NB4 (cell line): ENCODE results near the gene SIRT6.

Experiments used
- DNase-seq: peaks from one replicate; pipeline ENCODE4 v3.0.0; 2010; ENCODE audit warnings: low read depth
- H3K4me3 ChIP-seq: one replicate; pipeline ENCODE4 v1.5.1; 2011; ENCODE audit warnings: mild to moderate bottlenecking, low read depth, low read length, moderate library complexity
- MYC ChIP-seq: IDR thresholded peaks from 2 replicates; pipeline ENCODE4 v1.6.1; 2011; ENCODE audit warnings: low read depth, low read length
- POLR2A ChIP-seq: IDR thresholded peaks from 2 replicates; pipeline ENCODE4 v1.6.1; 2011; ENCODE audit warnings: mild to moderate bottlenecking; ENCODE audit not compliant: insufficient read length; ENCODE audit errors: extremely low read depth
- TF ChIP-seq, protein P1 (sequence below): IDR thresholded peaks from 2 replicates; pipeline ENCODE4 v1.6.1; 2011; ENCODE audit warnings: low read depth, low read length
- TF ChIP-seq, protein P2 (sequence below): IDR thresholded peaks from one replicate; pipeline ENCODE4 v1.5.1; 2012; ENCODE audit warnings: low read depth, low read length

SIRT6 gene

GRCh38 chr19:4215807-4216206 is 33.4 kb upstream of the SIRT6 start:
- no peak overlapping the region for H3K4me3 ChIP-seq
- DNase-seq = no peak
- no peak for TF ChIP-seq MYC
- TF ChIP-seq, protein P1, sequence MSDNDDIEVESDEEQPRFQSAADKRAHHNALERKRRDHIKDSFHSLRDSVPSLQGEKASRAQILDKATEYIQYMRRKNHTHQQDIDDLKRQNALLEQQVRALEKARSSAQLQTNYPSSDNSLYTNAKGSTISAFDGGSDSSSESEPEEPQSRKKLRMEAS = no peak
- TF ChIP-seq, protein P2, sequence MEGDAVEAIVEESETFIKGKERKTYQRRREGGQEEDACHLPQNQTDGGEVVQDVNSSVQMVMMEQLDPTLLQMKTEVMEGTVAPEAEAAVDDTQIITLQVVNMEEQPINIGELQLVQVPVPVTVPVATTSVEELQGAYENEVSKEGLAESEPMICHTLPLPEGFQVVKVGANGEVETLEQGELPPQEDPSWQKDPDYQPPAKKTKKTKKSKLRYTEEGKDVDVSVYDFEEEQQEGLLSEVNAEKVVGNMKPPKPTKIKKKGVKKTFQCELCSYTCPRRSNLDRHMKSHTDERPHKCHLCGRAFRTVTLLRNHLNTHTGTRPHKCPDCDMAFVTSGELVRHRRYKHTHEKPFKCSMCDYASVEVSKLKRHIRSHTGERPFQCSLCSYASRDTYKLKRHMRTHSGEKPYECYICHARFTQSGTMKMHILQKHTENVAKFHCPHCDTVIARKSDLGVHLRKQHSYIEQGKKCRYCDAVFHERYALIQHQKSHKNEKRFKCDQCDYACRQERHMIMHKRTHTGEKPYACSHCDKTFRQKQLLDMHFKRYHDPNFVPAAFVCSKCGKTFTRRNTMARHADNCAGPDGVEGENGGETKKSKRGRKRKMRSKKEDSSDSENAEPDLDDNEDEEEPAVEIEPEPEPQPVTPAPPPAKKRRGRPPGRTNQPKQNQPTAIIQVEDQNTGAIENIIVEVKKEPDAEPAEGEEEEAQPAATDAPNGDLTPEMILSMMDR = no peak
- TF ChIP-seq POLR2A = no peak

DNA sequence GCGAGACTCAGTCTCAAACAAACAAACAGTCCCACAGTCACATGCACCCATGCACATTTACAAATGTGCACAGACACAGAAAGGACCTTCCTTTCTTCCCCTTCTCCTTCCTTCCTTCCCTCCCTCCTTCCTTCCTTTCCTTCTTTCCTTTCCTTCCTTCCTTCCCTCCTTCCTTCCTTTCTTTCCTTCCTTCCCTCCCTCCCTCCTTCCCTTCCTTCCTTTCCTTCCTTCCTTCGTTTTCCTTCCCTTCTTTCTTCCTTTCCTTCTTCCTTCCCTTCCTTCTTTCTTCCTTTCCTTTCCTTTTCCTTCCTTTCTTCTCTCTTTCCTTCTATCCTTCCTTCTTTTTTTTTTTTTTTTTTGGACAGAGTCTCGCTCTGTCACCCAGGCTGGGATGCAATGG is 30.8 kb upstream of the SIRT6 start:
- DNase-seq = no peak
- no peak overlapping the region for H3K4me3 ChIP-seq
- TF ChIP-seq, protein P1 = no peak
- TF ChIP-seq POLR2A = no peak
- no peak for TF ChIP-seq MYC
- TF ChIP-seq, protein P2 = no peak

DNA sequence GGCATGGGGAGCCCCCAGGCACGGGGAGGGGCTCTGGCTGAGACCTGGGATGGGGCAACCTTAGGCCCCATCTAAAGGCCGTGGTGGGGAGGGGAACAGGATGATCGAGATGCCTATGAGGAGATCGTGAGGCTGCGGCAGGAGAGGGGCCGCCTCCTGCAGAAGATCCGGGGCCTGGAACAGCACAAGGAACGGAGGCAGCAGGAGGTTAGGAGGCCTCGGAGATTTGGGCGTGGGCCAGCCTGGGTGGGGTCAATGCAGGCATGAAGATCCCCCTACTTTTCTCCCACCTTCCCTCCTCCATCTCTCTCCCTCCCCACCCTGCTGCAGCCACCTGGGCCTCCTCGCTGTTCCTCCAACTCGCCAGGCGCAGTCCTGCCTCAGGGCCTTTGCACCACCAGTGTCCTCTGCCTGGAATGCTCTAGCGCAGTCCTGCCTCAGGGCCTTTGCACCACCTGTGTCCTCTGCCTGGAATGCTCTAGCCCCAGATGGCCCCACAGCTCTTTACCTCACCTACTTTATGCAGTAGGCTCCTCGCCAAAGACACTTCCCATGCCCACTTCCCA is 27.9 kb upstream of the SIRT6 start:
- TF ChIP-seq MYC = no peak
- no peak overlapping the region for H3K4me3 ChIP-seq
- DNase-seq = no peak

DNA sequence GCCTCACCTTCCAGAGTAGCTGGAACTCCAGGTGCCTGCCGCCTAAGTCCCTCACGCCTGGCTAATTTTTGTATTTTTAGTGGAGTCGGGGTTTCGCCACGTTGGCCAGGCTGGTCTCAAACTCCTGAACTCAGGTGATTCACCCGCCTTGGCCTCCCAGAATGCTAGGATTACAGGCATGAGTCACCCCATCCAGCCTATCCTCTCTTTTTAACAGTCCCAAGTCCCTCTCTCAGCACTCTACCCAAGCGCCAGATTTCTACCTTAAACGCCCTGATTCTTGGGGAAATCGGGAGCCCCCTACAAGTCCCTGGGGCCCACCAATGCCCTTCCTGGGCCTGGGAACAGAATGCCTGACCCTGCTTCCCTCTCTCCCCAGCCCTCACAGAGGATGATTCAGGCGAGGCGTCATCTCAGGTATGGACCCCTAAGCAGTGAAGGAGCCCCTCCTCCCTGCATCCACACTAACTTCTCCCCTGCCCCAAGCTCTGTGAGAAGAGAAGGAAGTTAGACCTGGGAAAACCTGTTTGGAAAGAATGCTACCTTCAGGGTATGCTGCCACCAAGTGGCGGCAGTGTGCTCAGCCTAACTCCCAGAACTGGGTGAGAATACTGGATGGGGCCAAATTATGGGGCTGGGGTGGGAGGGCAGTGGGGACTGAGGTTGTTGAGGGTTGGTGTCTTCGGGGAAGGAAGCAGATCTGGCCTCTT is 26.2 kb upstream of the SIRT6 start:
- H3K4me3 ChIP-seq = no peak overlapping the region
- peak; percentile 35 for DNase-seq
- TF ChIP-seq POLR2A (no peak), MYC (no peak)
- TF ChIP-seq, protein P2 = peak; percentile 20
- TF ChIP-seq, protein P1 = no peak

- H3K4me3 ChIP-seq = no peak overlapping the region
- DNase-seq = peak; percentile 36
- TF ChIP-seq MYC (no peak), POLR2A (no peak)
- TF ChIP-seq, protein P2 = peak; percentile 10
These were observed 24.6 kb upstream of the SIRT6 start for GRCh38 chr19:4206818-4207484.

DNA sequence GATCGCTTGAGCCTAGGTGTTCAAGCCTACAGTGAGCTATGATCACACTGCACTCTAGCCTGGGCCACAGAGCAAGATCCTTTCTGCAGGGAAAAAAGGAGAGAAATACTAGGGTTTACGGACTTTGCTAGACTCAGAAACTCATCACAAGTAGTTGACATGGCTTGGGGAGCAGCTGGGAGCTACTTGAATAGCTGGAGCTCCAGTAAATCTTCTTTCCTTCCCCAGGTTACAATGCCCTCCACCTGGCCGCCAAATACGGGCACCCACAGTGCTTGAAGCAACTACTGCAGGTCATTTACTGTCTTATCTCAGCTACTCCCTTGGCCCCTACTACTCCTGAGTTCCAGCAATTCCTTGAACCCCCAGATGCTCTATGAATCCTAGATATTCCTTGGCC is 19.4 kb upstream of the SIRT6 start:
- TF ChIP-seq, protein P1 = no peak
- no peak for TF ChIP-seq POLR2A
- no peak for TF ChIP-seq MYC
- TF ChIP-seq, protein P2 = no peak
- no peak for DNase-seq
- H3K4me3 ChIP-seq = no peak overlapping the region
